HEK293 (cell line): ENCODE measurements around the gene COPS9.

ENCODE experiments used
- CTCF ChIA-PET: fragments of 350-600 bp; formaldehyde crosslinking; extraction: SDS; loops from one replicate; lab custom pipeline; 2021; ENCODE audit warnings: antibody characterized with exemption; lab: Yijun Ruan, JAX
- POLR2A ChIA-PET: fragments of 300-600 bp; formaldehyde crosslinking; extraction: SDS; loops from one replicate; lab custom pipeline; 2020; ENCODE audit warnings: antibody characterized with exemption, inconsistent platforms; lab: Yijun Ruan, JAX
- H3K27ac ChIP-seq: fragments of 200-500 bp; sonication (Bioruptor generic); 2 replicates; pipeline ENCODE4 v1.5.1; 2014; ENCODE audit warnings: low read depth, low read length, control low read depth, inconsistent platforms; ENCODE audit errors: extremely low read depth
- H3K36me3 ChIP-seq, 2 experiments: fragments of 200-500 bp in 1 of 2; sonication (Bioruptor generic) in 1 of 2; 1 replicate in 1 of 2; 2 replicates in 1 of 2; pipeline ENCODE4 v1.5.1; 2014 to 2017; ENCODE audit warnings: inconsistent platforms in 2 of 2, low read length in 2 of 2; ENCODE audit not compliant: control insufficient read depth in 2 of 2, insufficient read depth in 1 of 2
- H3K4me1 ChIP-seq: fragments of 200-500 bp; sonication (Bioruptor generic); 2 replicates; pipeline ENCODE4 v1.5.1; 2014; ENCODE audit warnings: mild to moderate bottlenecking, low read length, inconsistent platforms; ENCODE audit not compliant: control insufficient read depth, insufficient read depth
- H3K4me3 ChIP-seq: 2 replicates; pipeline ENCODE4 v1.5.1; 2011; ENCODE audit warnings: low read depth, mild to moderate bottlenecking, control low read depth, low read length, moderate library complexity
- H3K9me3 ChIP-seq: fragments of 200-500 bp; sonication (Bioruptor generic); 2 replicates; pipeline ENCODE4 v1.5.1; 2014; ENCODE audit warnings: low read depth, low read length, inconsistent platforms; ENCODE audit not compliant: control insufficient read depth, insufficient read depth
- FEZF1 ChIP-seq: fragments of 450-650 bp; formaldehyde crosslinking; IDR thresholded peaks from 2 replicates; pipeline ENCODE4 v1.5.1; 2016; ENCODE audit warnings: missing biosample characterization, missing genetic modification characterization
- SCRT2 ChIP-seq: fragments of 450-650 bp; formaldehyde crosslinking; IDR thresholded peaks from 2 replicates; pipeline ENCODE4 v1.5.1; 2016; ENCODE audit warnings: missing biosample characterization, missing genetic modification characterization
- SP7 ChIP-seq: fragments of 450-650 bp; formaldehyde crosslinking; IDR thresholded peaks from 2 replicates; pipeline ENCODE4 v1.5.1; 2016; ENCODE audit warnings: missing biosample characterization, missing genetic modification characterization
- TRIM28 ChIP-seq: IDR thresholded peaks from 2 replicates; pipeline ENCODE4 v1.6.1; 2011; ENCODE audit warnings: low read length, control low read depth, borderline replicate concordance
- ZBTB7A ChIP-seq: fragments of 450-650 bp; formaldehyde crosslinking; IDR thresholded peaks from 2 replicates; pipeline ENCODE4 v1.5.1; 2016; ENCODE audit warnings: low read depth, missing biosample characterization, missing genetic modification characterization
- ZNF140 ChIP-seq: fragments of 450-650 bp; formaldehyde crosslinking; IDR thresholded peaks from 2 replicates; pipeline ENCODE4 v1.5.1; 2016; ENCODE audit warnings: missing biosample characterization, missing genetic modification characterization
- ZNF169 ChIP-seq: fragments of 450-650 bp; formaldehyde crosslinking; IDR thresholded peaks from 2 replicates; pipeline ENCODE4 v1.5.1; 2016; ENCODE audit warnings: missing biosample characterization, missing genetic modification characterization
- ZNF24 ChIP-seq: fragments of 450-650 bp; formaldehyde crosslinking; IDR thresholded peaks from 2 replicates; pipeline ENCODE4 v1.5.1; 2016; ENCODE audit warnings: missing biosample characterization, missing genetic modification characterization
- ZNF248 ChIP-seq: fragments of 450-650 bp; formaldehyde crosslinking; IDR thresholded peaks from 2 replicates; pipeline ENCODE4 v1.5.1; 2017; ENCODE audit warnings: missing biosample characterization, missing genetic modification characterization
- ZNF37A ChIP-seq: fragments of 450-650 bp; IDR thresholded peaks from 2 replicates; pipeline ENCODE4 v1.5.1; 2018; ENCODE audit warnings: missing biosample characterization, missing genetic modification characterization
- ZNF558 ChIP-seq: fragments of 450-650 bp; formaldehyde crosslinking; IDR thresholded peaks from 2 replicates; pipeline ENCODE4 v1.5.1; 2016; ENCODE audit warnings: missing biosample characterization, missing genetic modification characterization
- ZNF561 ChIP-seq: fragments of 450-650 bp; IDR thresholded peaks from 2 replicates; pipeline ENCODE4 v1.5.1; 2018; ENCODE audit warnings: missing biosample characterization, missing genetic modification characterization, borderline replicate concordance
- ZNF664 ChIP-seq: fragments of 450-650 bp; formaldehyde crosslinking; IDR thresholded peaks from 2 replicates; pipeline ENCODE4 v1.5.1; 2016; ENCODE audit warnings: missing biosample characterization, missing genetic modification characterization
- ZNF670 ChIP-seq: fragments of 450-650 bp; formaldehyde crosslinking; IDR thresholded peaks from 2 replicates; pipeline ENCODE4 v1.5.1; 2016; ENCODE audit warnings: missing biosample characterization, missing genetic modification characterization, low read depth
- TF ChIP-seq, protein P1 (sequence below): fragments of 450-650 bp; formaldehyde crosslinking; IDR thresholded peaks from 2 replicates; pipeline ENCODE4 v1.5.1; 2016; ENCODE audit warnings: missing biosample characterization, missing genetic modification characterization
- TF ChIP-seq, protein P2 (sequence below): fragments of 450-650 bp; formaldehyde crosslinking; IDR thresholded peaks from 2 replicates; pipeline ENCODE4 v1.5.1; 2016; ENCODE audit warnings: missing biosample characterization, missing genetic modification characterization
- TF ChIP-seq, protein P3 (sequence below): fragments of 450-650 bp; formaldehyde crosslinking; IDR thresholded peaks from 2 replicates; pipeline ENCODE4 v1.5.1; 2016; ENCODE audit warnings: missing biosample characterization, missing genetic modification characterization

COPS9 gene

DNA sequence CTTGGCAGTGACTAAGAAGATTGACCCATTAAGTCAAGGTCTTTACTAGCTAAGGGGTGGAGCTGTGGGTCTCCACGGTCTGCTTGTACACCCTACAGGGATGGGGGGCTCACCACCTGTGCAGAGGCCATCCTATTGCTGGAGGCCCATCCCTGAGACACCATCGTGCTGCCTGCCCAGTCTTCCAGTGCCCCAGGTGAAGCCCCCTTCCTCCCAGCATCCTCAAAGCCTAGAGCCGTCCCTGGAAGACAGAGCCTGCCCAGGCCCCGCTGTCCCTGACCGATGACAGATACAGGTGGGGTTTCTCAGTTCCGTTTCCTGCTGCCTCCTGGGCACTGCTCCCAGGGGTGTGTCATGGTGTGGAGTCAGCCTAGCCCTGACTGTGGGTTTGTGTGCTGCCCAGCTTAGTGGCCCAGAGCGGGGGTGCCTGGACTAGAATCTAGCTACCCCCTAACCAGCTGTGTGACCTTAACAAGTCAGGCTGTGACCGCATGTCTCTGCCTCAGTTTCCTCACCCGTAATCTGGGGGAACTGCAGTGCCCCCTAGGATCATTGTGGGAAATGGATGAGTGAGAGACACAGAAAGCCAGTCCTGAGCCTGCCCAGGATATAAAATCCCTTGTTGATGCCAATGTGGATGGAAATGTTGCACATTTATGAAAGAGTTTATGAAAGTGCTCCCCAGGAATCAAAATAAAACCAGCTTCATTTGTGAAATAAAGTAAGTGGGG is 2.3 kb upstream of the COPS9 start (continued):
- TF ChIP-seq, protein P1, sequence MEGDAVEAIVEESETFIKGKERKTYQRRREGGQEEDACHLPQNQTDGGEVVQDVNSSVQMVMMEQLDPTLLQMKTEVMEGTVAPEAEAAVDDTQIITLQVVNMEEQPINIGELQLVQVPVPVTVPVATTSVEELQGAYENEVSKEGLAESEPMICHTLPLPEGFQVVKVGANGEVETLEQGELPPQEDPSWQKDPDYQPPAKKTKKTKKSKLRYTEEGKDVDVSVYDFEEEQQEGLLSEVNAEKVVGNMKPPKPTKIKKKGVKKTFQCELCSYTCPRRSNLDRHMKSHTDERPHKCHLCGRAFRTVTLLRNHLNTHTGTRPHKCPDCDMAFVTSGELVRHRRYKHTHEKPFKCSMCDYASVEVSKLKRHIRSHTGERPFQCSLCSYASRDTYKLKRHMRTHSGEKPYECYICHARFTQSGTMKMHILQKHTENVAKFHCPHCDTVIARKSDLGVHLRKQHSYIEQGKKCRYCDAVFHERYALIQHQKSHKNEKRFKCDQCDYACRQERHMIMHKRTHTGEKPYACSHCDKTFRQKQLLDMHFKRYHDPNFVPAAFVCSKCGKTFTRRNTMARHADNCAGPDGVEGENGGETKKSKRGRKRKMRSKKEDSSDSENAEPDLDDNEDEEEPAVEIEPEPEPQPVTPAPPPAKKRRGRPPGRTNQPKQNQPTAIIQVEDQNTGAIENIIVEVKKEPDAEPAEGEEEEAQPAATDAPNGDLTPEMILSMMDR (tag by site-specific recombination) = no peak
- no peak for TF ChIP-seq ZNF664

DNA sequence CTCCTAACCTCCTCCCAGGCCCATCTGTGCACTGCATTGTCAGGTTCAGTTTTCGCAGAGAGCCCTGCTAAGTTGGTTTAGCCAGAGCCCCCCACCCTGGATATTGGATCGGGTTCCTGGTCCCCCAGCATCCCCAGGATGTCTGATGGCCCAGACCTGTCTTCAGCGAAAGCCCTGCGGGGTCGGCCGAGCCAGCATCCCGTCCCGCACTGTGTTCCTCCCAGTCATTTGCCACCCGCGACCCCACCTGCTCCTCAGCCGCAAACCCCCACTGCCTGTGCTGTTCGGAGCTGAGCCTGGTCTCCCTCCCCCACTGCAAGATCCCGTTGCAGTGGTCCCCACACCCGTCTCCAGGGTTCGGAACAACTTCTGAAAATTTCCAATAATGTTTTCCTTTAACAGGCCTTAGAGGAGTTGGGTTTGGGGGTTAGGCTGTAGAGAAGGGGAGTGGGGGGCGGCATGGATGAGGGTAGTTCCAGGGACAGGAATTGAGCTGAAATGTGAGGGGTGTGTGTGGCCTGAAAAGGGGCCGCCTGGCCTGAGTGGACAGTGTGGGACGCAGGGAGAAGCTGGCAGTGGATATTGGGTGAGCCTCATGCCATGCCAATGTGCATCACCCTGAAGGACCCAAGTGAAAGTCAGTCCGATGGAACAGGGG is 1.6 kb upstream of the COPS9 start:
- Histone ChIP-seq H3K36me3 (peaks cover 0 to 18% of the 10 kb centered on the region in 2 experiments; a peak in 1 of 3 replicates), H3K27ac (no peak overlapping the region), H3K4me3 (no peak overlapping the region), H3K9me3 (no peaks in the 10 kb centered on the region), H3K4me1 (peaks cover 9% of the 10 kb centered on the region; the same call in 1 of the 2 replicates)
- ChIA-PET CTCF (interaction anchor here (0.6 to 1.0 kb wide), 3 partner anchors 12 to 104 kb away, joined by 3 to 4 read pairs (median 4); no protein-coding TSS in a partner anchor), POLR2A (no interaction called here)
- TF ChIP-seq SCRT2 (tag by site-specific recombination) (peak; percentile 8; the same call in 1 of the 2 replicates), ZNF561 (tag by site-specific recombination) (no peak)

DNA sequence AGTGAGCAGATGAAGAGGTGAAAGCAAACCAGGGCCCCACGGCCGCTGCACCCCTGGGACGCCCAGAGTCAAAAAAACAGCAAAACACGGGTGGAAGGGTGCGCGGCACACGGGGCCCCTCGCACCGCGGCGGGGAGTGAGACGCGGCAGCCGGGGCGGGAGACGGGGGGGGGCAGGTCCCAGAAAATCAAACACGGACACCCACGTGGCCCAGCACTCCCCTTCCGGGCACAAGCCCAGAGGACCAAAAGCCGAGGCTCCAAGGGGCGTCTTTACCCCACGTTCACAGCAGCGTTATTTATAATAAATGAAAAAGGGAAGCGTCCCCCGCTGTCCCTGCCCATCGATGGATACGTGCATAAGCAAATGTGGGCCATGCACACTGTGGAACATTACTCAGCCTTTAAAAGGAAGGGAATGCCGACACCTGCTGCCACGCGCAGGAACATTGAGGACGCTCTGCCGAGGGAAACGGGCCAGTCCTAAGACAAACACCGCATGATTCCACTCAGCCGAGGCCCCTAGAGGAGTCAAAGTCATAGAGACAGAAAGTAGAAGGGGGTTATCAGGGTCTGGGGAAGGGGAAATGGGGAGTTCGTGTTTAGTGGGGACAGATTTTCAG is 677 bp upstream of the COPS9 start:
- no peaks in the 10 kb centered on the region for H3K9me3 ChIP-seq
- TF ChIP-seq, protein P2, sequence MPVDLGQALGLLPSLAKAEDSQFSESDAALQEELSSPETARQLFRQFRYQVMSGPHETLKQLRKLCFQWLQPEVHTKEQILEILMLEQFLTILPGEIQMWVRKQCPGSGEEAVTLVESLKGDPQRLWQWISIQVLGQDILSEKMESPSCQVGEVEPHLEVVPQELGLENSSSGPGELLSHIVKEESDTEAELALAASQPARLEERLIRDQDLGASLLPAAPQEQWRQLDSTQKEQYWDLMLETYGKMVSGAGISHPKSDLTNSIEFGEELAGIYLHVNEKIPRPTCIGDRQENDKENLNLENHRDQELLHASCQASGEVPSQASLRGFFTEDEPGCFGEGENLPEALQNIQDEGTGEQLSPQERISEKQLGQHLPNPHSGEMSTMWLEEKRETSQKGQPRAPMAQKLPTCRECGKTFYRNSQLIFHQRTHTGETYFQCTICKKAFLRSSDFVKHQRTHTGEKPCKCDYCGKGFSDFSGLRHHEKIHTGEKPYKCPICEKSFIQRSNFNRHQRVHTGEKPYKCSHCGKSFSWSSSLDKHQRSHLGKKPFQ = no peak
- TF ChIP-seq ZNF248 (tag by site-specific recombination) = no peak
- no peak for TF ChIP-seq ZNF140
- no peak for TF ChIP-seq ZNF37A (tag by site-specific recombination)
- no peak for TF ChIP-seq ZNF24 (tag by site-specific recombination)
- TF ChIP-seq ZNF169 (tag by site-specific recombination) = no peak
- TF ChIP-seq ZNF670 (tag by site-specific recombination) = no peak
- no peak for TF ChIP-seq TRIM28
- TF ChIP-seq ZBTB7A (tag by site-specific recombination) = no peak
- no peak for TF ChIP-seq SP7
- no peak for TF ChIP-seq ZNF558 (tag by site-specific recombination)
- TF ChIP-seq, protein P3, sequence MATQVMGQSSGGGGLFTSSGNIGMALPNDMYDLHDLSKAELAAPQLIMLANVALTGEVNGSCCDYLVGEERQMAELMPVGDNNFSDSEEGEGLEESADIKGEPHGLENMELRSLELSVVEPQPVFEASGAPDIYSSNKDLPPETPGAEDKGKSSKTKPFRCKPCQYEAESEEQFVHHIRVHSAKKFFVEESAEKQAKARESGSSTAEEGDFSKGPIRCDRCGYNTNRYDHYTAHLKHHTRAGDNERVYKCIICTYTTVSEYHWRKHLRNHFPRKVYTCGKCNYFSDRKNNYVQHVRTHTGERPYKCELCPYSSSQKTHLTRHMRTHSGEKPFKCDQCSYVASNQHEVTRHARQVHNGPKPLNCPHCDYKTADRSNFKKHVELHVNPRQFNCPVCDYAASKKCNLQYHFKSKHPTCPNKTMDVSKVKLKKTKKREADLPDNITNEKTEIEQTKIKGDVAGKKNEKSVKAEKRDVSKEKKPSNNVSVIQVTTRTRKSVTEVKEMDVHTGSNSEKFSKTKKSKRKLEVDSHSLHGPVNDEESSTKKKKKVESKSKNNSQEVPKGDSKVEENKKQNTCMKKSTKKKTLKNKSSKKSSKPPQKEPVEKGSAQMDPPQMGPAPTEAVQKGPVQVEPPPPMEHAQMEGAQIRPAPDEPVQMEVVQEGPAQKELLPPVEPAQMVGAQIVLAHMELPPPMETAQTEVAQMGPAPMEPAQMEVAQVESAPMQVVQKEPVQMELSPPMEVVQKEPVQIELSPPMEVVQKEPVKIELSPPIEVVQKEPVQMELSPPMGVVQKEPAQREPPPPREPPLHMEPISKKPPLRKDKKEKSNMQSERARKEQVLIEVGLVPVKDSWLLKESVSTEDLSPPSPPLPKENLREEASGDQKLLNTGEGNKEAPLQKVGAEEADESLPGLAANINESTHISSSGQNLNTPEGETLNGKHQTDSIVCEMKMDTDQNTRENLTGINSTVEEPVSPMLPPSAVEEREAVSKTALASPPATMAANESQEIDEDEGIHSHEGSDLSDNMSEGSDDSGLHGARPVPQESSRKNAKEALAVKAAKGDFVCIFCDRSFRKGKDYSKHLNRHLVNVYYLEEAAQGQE = no peak
- no peak for TF ChIP-seq FEZF1
- peak overlapping the region; percentile 98 for H3K4me3 ChIP-seq
- H3K27ac ChIP-seq = peak overlapping the region; percentile 22; the same call in 1 of the 2 replicates
- peaks cover 0 to 28% of the 10 kb centered on the region in 2 experiments; a peak in 1 of 3 replicates for H3K36me3 ChIP-seq
- POLR2A ChIA-PET = no interaction called here
- peaks cover 9% of the 10 kb centered on the region; the same call in 1 of the 2 replicates for H3K4me1 ChIP-seq
- CTCF ChIA-PET = no interaction called here
